HL-60 (cell line): Measurements from ENCODE around the gene ACTC1.

Experiments
- DNase-seq, 2 experiments: peaks; one replicate each; pipeline ENCODE4 v3.0.0-alpha.2; 2010 to 2020; ENCODE audit warnings: low read depth in 1 of 2, low spot score in 1 of 2
- H3K27ac ChIP-seq: fragments of 250-450 bp; sonication (Bioruptor Pico); replicated peaks from 2 replicates; pipeline ENCODE4 v1.5.1; 2020; ENCODE audit warnings: mild to moderate bottlenecking, moderate library complexity
- H3K27me3 ChIP-seq: fragments of 250-450 bp; sonication (Bioruptor Pico); 2 replicates; pipeline ENCODE4 v1.5.1; 2021; ENCODE audit warnings: mild to moderate bottlenecking, moderate library complexity; ENCODE audit not compliant: insufficient read depth, poor library complexity, severe bottlenecking
- H3K4me3 ChIP-seq: replicated peaks from 2 replicates; pipeline ENCODE4 v1.5.1; 2011; ENCODE audit warnings: mild to moderate bottlenecking, control low read depth, low read length; ENCODE audit not compliant: insufficient read depth
- GABPA ChIP-seq: IDR thresholded peaks from 2 replicates; pipeline ENCODE4 v1.6.1; 2012; ENCODE audit warnings: low read depth
- POLR2AphosphoS5 ChIP-seq: IDR thresholded peaks from 2 replicates; pipeline ENCODE4 v1.6.1; 2012; ENCODE audit warnings: low read depth
- SPI1 ChIP-seq: IDR thresholded peaks from 2 replicates; pipeline ENCODE4 v1.6.1; 2012; ENCODE audit warnings: low read depth, mild to moderate bottlenecking, borderline replicate concordance
- TF ChIP-seq, protein P1 (sequence below): IDR thresholded peaks from one replicate; pipeline ENCODE4 v1.5.1; 2011; ENCODE audit warnings: low read length, control low read depth, inconsistent platforms; ENCODE audit not compliant: insufficient read depth
- TF ChIP-seq, protein P2 (sequence below): IDR thresholded peaks from 2 replicates; pipeline ENCODE4 v1.6.1; 2012; ENCODE audit warnings: low read depth; ENCODE audit not compliant: insufficient replicate concordance

ACTC1 gene

DNA sequence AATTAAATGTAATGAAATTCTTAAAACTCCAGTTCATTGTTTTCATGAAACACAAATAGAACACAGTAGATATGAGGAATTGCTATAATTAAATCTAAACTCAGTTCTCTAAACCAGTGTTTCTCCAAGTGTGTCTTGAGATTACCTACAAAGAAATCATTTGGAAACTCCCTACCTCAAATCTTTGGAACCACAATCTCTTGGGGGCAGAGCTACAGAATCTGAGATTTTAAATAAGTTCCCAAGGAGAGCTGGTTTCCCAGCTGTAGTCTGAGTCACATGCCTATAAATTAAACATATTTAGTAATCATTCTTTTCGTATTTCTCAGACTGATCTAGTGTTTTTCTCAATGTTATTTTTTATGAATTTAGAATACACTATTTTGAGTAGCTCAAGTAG, 17.0 kb upstream of the ACTC1 start:
- no peak for DNase-seq
- Histone ChIP-seq H3K27ac (no peak overlapping the region), H3K27me3 (peaks cover 7% of the 10 kb centered on the region), H3K4me3 (no peak overlapping the region)
- TF ChIP-seq POLR2AphosphoS5 (no peak), GABPA (no peak), SPI1 (no peak)
- TF ChIP-seq, protein P1, sequence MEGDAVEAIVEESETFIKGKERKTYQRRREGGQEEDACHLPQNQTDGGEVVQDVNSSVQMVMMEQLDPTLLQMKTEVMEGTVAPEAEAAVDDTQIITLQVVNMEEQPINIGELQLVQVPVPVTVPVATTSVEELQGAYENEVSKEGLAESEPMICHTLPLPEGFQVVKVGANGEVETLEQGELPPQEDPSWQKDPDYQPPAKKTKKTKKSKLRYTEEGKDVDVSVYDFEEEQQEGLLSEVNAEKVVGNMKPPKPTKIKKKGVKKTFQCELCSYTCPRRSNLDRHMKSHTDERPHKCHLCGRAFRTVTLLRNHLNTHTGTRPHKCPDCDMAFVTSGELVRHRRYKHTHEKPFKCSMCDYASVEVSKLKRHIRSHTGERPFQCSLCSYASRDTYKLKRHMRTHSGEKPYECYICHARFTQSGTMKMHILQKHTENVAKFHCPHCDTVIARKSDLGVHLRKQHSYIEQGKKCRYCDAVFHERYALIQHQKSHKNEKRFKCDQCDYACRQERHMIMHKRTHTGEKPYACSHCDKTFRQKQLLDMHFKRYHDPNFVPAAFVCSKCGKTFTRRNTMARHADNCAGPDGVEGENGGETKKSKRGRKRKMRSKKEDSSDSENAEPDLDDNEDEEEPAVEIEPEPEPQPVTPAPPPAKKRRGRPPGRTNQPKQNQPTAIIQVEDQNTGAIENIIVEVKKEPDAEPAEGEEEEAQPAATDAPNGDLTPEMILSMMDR = no peak
- TF ChIP-seq, protein P2, sequence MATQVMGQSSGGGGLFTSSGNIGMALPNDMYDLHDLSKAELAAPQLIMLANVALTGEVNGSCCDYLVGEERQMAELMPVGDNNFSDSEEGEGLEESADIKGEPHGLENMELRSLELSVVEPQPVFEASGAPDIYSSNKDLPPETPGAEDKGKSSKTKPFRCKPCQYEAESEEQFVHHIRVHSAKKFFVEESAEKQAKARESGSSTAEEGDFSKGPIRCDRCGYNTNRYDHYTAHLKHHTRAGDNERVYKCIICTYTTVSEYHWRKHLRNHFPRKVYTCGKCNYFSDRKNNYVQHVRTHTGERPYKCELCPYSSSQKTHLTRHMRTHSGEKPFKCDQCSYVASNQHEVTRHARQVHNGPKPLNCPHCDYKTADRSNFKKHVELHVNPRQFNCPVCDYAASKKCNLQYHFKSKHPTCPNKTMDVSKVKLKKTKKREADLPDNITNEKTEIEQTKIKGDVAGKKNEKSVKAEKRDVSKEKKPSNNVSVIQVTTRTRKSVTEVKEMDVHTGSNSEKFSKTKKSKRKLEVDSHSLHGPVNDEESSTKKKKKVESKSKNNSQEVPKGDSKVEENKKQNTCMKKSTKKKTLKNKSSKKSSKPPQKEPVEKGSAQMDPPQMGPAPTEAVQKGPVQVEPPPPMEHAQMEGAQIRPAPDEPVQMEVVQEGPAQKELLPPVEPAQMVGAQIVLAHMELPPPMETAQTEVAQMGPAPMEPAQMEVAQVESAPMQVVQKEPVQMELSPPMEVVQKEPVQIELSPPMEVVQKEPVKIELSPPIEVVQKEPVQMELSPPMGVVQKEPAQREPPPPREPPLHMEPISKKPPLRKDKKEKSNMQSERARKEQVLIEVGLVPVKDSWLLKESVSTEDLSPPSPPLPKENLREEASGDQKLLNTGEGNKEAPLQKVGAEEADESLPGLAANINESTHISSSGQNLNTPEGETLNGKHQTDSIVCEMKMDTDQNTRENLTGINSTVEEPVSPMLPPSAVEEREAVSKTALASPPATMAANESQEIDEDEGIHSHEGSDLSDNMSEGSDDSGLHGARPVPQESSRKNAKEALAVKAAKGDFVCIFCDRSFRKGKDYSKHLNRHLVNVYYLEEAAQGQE = no peak

DNA sequence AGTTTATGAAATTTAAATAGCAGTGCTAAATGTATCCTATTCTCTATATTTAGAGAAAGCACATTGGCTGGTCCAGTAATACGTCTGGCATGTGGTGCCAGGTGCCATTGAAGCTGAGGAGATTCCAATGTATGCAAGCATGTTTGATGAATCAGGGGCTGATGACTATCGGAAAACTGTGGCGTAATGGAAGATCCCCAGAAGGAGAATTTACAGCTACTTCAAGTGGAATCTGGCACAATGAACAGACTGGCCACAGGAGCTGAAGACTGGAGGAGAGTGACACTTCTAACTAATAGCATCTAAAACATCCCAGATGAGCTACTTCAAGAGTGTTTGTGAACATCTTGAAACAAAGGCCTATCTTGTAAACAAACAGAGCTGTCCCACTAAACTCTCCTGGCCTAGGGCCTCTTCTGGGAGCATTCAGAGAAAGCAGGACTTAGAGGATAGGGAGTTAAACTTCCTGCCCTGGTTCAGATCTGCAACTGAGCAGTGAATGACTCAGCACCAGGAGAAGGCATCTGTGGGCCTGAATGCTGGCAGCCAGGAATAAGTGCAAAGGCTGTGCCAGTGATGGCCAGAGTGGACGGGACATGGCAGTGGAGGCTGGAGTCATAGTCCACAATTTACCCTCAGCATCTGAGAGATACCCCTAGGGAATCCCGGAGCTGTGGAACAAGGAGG, 15.2 kb upstream of the ACTC1 start:
- no peak for TF ChIP-seq POLR2AphosphoS5
- TF ChIP-seq SPI1 = no peak
- TF ChIP-seq, protein P2 = no peak
- TF ChIP-seq GABPA = no peak
- TF ChIP-seq, protein P1 = no peak
- DNase-seq = no peak
- Histone ChIP-seq H3K4me3 (no peak overlapping the region), H3K27ac (no peak overlapping the region), H3K27me3 (peaks cover 7% of the 10 kb centered on the region)

DNA sequence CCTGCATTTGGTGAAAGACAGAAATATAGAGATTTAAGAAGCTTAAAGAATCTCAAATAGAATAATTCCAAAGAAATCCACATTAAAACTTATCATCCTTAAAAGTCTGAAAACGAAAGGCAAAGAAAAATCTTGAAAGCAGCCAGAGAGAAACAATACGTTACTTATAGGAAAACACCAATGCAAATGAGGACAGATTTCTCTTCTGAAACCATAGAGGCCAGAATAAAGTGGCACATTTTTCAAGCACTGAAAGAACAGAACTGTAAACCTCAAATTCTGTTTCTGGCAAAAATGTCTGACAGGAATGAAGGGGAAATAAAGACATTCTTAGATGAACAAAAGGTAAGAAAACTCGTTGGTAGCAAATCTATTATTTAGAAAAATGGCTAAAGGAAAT, 13.8 kb upstream of the ACTC1 start:
- H3K27ac ChIP-seq = no peak overlapping the region
- H3K27me3 ChIP-seq = peaks cover 5% of the 10 kb centered on the region
- H3K4me3 ChIP-seq = no peak overlapping the region
- TF ChIP-seq POLR2AphosphoS5 = no peak
- TF ChIP-seq SPI1 = no peak
- no peak for TF ChIP-seq GABPA
- TF ChIP-seq, protein P1 = no peak
- TF ChIP-seq, protein P2 = no peak
- no peak for DNase-seq
